GM21528 (cell line): ENCODE measurements around the gene MEIOC.
A peak's percentile ranks its signal among the peaks of the same experiment; 100 is the strongest.
"Not testable (repeated sequence)": the region's sequence is repeated elsewhere in the genome, so short reads cannot be mapped to it uniquely, and the experiment has no call there.

Source experiments
- ATAC-seq: cut with Tn5 transposase; IDR thresholded peaks from one replicate; pipeline ENCODE4 v1.9.1; 2021; ENCODE audit warnings: mild to moderate bottlenecking, moderate library complexity; ENCODE audit not compliant: unreplicated experiment, low FRiP score

The MEIOC gene

DNA sequence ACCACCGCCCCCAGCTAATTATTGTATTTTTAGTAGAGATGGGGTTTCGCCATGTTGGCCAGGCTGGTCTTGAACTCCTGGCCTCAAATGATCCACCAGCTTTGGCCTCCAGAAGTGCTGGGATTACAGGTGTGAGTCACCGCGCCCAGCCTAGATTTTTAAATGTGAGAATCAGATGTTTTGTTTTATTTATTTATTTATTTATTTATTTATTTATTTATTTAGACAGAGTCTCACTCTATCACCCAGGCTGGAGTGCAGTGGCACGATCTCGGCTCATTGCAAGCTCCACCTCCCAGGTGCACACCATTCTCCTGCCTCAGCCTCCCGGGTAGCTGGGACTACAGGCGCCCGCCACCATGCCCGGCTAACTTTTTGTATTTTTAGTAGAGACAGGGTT is 44.0 kb downstream of the MEIOC start:
- not testable (repeated sequence) for ATAC-seq

DNA sequence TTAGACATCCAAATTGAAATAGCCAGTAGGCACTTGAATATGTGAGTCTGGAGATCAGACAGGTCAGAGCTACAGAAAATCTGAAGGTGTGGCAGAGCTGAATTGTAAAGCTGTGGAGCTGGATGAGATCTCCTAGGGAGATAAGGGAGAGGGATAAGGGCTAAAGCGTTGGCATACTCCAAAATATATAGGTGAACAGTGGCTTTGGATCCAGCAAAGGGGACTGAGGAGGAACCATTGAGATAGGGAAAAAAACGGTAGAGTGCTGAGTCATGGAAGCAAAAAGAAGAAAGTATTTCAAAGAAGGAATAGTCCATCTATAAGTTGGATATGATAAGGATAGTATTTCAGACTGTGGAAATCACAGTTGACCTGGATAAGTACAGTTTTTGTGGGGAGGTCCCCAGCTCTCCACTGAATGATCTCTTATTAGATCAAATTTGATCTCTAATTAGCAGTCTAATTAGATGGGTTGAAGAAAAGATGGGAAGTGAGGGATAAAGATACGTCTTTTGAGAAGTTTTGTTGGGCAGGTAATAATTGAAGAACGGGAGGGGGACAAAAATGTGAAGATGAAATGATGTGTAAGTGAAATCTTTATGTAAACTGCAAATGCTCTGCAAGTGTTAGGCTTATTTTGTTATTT is 51.6 kb downstream of the MEIOC start:
- no peak for ATAC-seq

DNA sequence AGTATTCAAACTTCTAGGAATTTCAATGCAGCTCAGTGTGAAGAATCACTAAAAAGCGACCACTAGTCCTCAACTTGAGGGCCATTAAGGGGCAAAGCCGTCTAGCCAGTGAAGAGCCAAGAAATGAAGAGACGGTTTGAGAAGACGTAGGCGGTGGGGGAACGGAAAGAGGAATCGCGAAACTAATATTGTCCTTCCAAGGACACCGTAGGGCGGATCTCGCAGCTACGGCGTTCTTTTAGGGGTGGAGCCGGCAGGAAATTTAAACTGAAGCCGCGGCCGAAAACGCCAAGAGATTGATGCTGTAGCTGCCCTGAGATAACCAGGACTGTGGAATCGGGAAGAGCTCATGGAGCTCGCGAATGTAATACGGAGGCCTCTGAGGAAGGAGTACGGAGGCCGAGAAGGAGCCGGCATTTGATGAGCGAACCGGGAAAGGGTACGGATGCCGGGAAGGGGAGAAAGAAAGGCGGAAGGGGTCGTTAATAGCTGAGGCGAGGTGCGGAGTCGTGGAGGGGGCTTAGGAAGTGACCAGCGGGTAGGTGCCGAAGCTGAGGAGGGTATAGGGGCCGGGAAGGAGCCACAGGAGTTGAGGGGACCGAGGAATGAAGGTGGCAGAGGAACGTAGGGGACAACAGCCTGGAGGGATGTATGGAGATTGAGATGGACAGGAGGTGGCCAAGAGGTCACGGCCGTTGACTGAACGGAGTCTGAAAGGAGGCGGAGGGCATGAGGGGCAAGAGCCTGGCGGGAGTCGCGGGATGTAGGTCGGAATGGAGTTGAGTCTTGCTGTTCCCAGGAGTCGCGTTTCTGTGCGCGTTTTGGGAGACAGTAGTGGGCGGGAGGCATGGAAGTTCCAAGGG is 52.4 kb downstream of the MEIOC start, which contains the start of gene DBF4B:
Gene DBF4B (plus strand): TSS at position 265 of the 863 bp plus-strand sequence. CDS start 156 bp downstream, at position 421.
- peak; percentile 64 for ATAC-seq

DNA sequence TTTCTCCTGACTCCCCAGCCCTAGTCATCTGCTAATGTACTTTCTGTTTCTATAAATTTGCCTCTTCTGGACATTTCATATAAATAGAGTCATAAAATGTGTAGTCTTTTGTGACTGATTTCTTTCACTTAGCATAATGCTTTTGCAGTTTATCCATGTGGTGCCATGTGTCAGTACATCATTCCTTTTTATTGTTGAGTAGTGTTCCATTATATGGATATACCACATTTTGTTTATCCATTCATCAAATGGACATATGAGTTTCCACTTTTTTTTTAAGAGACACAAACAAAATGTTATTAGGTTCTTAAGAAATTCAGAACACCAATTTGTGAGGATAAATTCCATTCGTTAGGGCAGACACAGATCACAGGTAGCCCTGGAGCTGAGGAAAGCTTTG is 63.2 kb downstream of the MEIOC start:
- no peak for ATAC-seq

DNA sequence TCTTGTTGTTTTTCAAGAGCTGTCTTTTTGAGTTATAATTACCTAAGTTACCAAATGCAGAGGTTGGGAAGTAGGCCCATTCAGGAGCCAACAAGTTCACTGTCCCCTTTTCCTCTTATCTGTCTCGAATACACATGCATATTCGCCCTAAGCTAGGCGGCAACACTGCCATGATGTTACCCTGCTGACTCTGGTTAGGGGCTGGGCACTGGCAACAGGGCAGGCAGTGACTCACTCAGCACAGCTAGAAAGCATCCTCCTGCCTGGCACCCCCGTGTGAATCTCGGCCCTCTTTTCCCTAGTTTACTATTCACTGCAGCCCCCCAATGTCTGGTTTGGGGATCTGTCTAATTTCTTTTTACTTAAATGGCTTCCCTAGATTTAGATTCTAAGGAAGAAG is 66.0 kb downstream of the MEIOC start:
- ATAC-seq, result no peak
